HG03135 (cell line): ENCODE data around the gene VSTM2L.
"Not testable (repeated sequence)": the region's sequence is repeated elsewhere in the genome, so short reads cannot be mapped to it uniquely, and the experiment has no call there.

ENCODE experiments used
- ATAC-seq: cut with Tn5 transposase; IDR thresholded peaks from one replicate; pipeline ENCODE4 v1.9.1; 2021; ENCODE audit warnings: mild to moderate bottlenecking, moderate library complexity; ENCODE audit not compliant: unreplicated experiment

The VSTM2L gene, protein sequence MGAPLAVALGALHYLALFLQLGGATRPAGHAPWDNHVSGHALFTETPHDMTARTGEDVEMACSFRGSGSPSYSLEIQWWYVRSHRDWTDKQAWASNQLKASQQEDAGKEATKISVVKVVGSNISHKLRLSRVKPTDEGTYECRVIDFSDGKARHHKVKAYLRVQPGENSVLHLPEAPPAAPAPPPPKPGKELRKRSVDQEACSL

GRCh38 chr20:37902504-37903313 is at the start of gene VSTM2L:
TSS of gene VSTM2L (plus strand) at chr20:37903127. CDS start at chr20:37903351, 224 bp downstream.
- no peak for ATAC-seq

DNA sequence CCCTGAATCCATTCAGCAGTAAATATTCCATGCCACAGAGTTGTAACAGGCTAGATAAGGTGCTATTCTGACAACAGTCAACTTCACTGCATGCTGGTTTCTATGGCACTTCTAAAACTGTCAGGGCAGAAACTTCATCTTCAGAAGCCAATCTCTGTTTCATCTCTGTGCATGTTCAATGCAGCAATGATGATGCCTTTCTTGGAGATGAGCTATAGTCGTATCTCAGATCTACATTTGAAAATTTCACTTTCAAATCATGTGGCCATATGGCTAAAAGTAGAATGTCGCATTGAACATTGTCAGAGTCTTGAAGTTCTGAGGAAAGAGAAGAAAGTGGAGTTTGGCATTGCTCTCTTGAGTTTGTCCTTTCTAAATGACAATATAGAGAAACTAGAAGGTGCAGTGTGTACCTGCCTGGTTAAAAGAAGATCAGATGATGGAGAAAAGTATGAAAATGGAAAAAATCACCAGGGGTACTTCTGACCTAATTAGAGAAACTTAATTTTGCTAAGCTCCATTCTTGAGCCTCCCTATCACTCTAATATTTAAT is 49.0 kb upstream of the VSTM2L start:
- no peak for ATAC-seq

GRCh38 chr20:37856034-37856433 is 46.9 kb upstream of the VSTM2L start:
- not testable (repeated sequence) for ATAC-seq

GRCh38 chr20:37856932-37857660 is 45.8 kb upstream of the VSTM2L start:
- ATAC-seq = no peak

- ATAC-seq = no peak
Observed at GRCh38 chr20:37859406-37860171, 43.3 kb upstream of the VSTM2L start.

DNA sequence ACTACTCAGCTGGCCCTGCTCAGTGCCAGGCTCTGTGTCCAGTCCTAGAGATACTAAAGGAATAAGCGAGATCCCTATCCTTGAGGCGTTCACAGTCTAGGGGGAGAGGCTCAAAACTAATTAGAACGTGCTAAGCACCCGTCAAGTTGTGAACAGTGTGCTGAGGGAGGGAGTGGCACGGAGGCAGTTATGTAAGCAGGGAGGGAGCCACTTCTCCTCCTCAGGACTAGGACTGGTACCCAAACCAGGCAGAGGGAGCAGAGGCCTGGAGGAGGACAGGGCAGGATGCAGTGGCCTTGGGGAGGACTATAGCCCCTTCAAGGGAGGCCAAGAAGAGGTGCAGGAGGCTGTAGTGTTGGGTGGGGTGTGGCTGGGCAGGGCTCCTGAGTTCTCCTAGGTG is 39.6 kb upstream of the VSTM2L start:
- no peak for ATAC-seq

- ATAC-seq = no peak
Observed at GRCh38 chr20:37864298-37864697, 38.6 kb upstream of the VSTM2L start.

DNA sequence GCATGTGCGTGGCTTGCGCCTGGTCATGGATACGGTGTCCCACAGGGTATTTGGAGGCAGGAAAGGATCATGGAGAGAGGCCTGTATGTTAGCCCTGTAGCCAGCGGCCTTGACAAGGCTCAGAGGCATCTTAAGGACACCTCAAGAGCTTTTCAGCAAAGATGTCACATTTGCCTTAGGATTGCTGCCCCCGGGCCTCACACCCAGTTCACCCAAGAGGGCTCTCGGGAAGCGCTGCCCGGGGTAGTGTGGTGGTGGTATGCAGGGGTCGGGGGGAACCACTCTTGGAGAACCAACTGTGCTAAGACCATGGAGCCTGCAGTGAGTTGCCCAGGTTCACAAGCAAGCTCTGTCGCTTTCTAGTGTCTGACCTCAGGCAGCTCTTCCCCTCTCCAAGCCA is 36.9 kb upstream of the VSTM2L start:
- no peak for ATAC-seq

GRCh38 chr20:37867289-37868195 is 35.4 kb upstream of the VSTM2L start:
- ATAC-seq = no peak

DNA sequence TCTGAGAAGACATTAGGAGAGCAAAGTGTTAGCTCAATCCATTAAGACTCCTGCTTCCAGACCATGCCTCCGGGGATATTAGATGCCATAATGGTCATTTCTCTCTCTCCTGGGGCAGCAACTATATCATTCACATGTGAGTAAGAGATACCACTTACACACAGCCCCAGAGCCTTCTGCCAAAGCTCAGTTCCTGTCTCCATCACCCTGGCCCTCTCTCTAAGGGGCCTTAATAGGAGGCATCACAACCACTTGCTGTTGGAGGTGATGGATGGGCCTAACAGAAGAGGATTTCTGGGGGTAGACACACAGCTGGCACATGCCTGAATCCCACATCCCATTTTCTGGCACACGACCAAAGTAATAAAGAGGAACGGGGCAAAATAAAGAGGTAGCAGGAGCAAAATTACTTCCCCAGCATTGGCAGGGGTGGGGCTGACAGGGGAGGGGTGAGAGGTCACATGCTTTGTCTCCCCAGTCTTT is 34.0 kb upstream of the VSTM2L start:
- ATAC-seq = no peak

DNA sequence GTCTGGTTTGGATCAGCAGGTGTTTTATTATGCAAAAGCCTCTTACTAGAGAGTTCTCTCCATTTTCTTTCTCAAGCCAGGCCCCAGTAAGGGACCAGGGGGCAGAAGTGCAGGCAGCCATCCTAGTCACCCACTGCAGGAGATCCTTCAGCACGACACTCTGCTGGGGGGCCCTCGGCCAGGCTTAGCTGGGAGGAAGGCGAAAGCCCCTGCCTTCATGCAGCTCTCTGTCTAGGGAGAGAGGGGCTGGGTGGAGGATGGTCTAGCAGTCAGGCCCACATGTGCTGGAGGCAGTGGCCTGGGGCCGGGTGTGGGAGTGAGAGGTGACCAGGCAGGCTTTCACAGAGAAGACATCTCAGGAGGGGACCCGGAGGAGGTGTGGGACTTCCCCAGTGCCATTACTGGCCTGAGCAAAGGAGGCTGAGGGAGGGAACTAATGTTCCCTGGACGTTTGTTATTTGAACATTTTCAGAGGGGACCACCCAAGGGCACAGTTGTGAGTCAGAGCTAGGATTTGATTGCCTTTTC is 33.5 kb upstream of the VSTM2L start:
- no peak for ATAC-seq

GRCh38 chr20:37870294-37870693 is 32.6 kb upstream of the VSTM2L start:
- no peak for ATAC-seq

DNA sequence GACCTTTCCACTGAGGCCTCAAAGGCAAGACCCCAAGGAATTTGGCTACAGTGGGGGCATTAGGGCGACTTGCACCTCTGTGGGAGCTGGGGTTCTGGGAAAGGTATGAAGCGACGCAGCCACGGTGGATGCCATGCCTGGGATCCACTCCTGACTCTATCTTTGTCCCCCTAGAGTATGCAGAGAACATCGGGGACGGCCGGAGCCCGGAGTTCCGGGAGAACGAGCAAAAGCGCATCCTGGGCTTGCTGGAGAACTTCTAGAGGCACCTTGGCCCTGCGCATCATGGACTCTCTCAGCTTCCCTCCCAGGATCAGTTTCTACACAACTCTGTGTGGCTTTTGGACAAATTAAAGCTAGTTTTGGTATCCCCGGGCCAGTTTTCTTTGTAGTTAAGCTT is 31.2 kb upstream of the VSTM2L start:
- no peak for ATAC-seq

- no peak for ATAC-seq
Observed at GRCh38 chr20:37872161-37872560, 30.8 kb upstream of the VSTM2L start.

DNA sequence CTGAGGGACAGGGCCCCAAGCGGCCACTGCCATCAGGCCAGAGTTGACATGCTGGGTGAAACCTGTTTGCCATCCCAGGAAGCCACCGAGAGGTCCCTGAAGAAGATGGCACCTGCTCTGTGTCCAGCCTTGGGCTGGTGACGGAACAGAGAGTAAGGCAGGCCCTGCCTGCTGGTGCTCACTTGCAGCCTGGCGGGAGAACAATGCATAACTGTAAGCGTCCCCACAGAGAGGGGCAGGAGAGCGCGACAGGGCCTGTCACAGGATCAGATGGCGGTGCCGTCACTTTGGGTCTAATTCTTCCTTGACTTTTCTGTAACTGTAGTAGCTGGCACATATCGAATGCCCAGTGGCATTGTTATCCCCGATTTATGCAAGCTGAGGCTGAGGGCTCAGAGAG is 29.0 kb upstream of the VSTM2L start:
- ATAC-seq = no peak

DNA sequence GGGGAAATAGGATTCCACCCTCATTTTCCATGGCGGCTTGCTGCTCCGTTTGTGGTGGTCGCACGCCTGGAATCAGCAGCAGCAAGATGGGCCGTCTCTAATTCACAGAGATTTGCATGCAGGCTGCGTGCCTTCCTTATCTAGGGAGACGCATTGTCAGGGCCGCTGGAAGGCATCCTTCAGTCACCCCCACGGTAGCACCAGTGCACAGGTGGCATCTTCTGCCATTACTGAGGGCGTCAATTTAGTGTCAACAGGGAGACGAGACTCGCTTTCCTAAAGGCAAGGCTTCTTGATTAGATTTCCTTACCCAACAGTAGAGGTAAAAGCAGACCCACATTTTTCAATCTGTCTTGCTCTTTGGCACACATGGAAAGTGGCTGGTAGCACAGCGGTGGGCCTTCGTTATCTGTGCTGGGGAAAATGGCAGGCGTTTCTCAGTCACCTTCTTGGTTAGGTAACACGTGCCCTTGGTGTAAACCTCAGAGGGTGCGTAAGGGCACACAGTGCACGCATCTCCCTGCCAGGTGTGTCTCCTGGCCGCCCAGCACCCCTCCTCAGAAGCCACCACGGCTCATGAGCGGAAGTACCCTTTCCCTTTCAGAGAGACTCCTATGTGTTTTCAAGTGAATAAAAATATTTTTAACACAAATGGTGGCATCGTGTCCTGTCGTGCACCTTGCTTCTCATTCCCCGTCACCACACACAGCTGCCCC is 27.3 kb upstream of the VSTM2L start:
- ATAC-seq = no peak

GRCh38 chr20:37876863-37877262 is 26.1 kb upstream of the VSTM2L start:
- no peak for ATAC-seq

DNA sequence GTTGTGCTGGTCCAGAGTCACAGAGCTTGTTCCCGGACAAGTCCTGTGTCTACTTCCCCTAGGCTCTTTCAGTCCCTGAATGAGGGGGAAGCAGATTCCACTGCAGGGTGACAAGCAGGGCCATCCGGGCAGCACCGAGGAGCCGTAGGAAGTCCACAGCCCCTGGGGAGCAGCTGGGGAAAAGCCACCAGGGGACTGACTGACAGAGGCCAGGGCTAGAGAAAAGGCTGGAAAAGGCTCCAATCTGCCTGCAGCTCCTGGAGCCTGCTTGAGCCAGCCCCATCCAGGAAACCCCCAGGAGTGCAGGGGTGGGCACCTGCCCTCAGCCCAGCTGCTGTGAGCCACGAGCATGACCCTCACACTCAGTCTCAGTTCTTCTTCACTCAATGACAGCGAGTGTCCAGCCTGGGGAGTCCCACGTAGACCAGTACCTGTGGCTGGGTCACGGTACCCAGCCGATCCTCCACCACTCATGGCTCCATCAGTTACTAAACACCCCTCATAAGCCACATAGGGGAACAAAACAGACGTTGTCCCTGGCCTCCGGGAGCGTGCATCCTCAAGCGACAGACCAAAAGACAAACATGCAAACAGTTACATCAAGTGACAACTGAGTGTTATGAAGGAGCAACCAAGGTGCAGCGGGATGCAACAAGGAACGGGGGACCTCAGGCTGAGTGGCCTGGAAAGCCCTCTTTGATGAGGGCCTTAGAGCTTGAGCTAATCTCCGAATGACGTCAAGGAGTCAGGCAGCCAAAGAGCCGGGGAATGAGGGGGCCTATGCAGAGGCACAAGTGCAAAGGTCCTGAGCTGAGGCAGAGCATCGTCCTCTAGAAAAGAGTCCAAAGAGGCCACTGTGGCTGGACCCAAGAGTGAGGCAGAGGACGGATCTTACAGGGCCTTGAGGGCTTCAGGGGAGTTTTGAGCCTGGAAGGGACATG is 24.8 kb upstream of the VSTM2L start:
- no peak for ATAC-seq
